Transverse colon (tissue), 4 donors: Measurements from ENCODE around the gene NFASC. TPM values are rescaled to one million over a fixed set of nuclear protein-coding genes. Genes with fewer than 3 reads are reported as not detected.

Experiments used
- DNase-seq: peaks from one replicate; pipeline ENCODE4 v3.0.0-alpha.2; 2019
- H3K27ac ChIP-seq, 4 donors: fragments of 200-600 bp; sonication (generic); 2 replicates each; pipeline ENCODE4 v1.5.1; 2016 to 2018; ENCODE audit warnings: inconsistent platforms in 4 of 4
- H3K27me3 ChIP-seq: fragments of 200-600 bp; sonication (generic); 2 replicates; pipeline ENCODE4 v1.5.1; 2017; ENCODE audit warnings: inconsistent platforms
- H3K36me3 ChIP-seq, 4 donors: fragments of 200-600 bp; sonication (generic); 2 replicates each; pipeline ENCODE4 v1.5.1; 2017 to 2019; ENCODE audit warnings: inconsistent platforms in 4 of 4
- H3K4me1 ChIP-seq, 4 donors: fragments of 200-600 bp; sonication (generic); 2 replicates each; pipeline ENCODE4 v1.5.1; 2017 to 2020; ENCODE audit warnings: inconsistent platforms in 4 of 4
- H3K4me3 ChIP-seq, 4 donors: fragments of 200-600 bp; sonication (generic); 1 replicate in 1 of 4; 2 replicates in 3 of 4; pipeline versions ENCODE4 v1.5.1 to v1.6.1; 2017 to 2019; ENCODE audit warnings: inconsistent platforms in 4 of 4
- H3K9me3 ChIP-seq, 2 donors: fragments of 200-600 bp; sonication (generic); 2 replicates each; pipeline ENCODE4 v1.5.1; 2017 to 2019; ENCODE audit warnings: inconsistent platforms in 2 of 2
- EP300 ChIP-seq: sonication (generic); formaldehyde crosslinking; IDR thresholded peaks from one replicate; pipeline ENCODE4 v1.6.1; 2017; ENCODE audit warnings: antibody characterized with exemption, low read depth
- POLR2A ChIP-seq: fragments of 450-650 bp; IDR thresholded peaks from one replicate; pipeline ENCODE4 v1.6.1; 2016; ENCODE audit warnings: antibody characterized with exemption, mild to moderate bottlenecking, moderate library complexity
- POLR2AphosphoS5 ChIP-seq, 3 donors: sonication (generic); formaldehyde crosslinking; IDR thresholded peaks; one replicate each; pipeline ENCODE4 v1.6.1; 2016; ENCODE audit warnings: antibody characterized with exemption in 3 of 3
- WGBS, 2 donors: methylation state at CpG; one replicate each; pipeline ENCODE4 v1.1.5; 2018; ENCODE audit warnings: low coverage in 1 of 2; 5-methylcytosine and 5-hydroxymethylcytosine counted together
- in situ Hi-C, 4 donors: fragments of 200-750 bp; cut with MboI; loops; one replicate each; pipeline versions ENCODE4 v1.15.0 to v1.15.1; 2017; ENCODE audit warnings: low sequenced_read_pairs in 3 of 4, low pct_ligation_motif_present in 1 of 4, low pct_unique_long_range_greater_than_20kb in 1 of 4
- intact Hi-C: fragments of 100-400 bp; cut with DNase I; formaldehyde crosslinking; loops from one replicate; pipeline ENCODE4 v1.15.1; 2023; ENCODE audit warnings: low total_unique reads
- total RNA-seq, 4 donors: library from RNA; depleted of rRNA; stranded (reverse); fragments of >200 nt; gene quantifications; one replicate each; pipeline ENCODE4 v1.1.0, GENCODE V29; 2016
- TF ChIP-seq, protein P1 (sequence below), 5 experiments: fragments of 200-600 bp in 3 of 5; fragments of 450-650 bp in 2 of 5; sonication (generic) in 3 of 5; IDR thresholded peaks; 1 replicate in 2 of 5; 2 replicates in 3 of 5; pipeline ENCODE4 v1.5.1; 2016 to 2017; ENCODE audit warnings: antibody characterized with exemption in 5 of 5, inconsistent platforms in 3 of 5, mild to moderate bottlenecking in 2 of 5, moderate library complexity in 1 of 5

NFASC gene
- total RNA-seq, 4 donors from 2014 or later = 11.3 to 48.8 (median 13.4) TPM

DNA sequence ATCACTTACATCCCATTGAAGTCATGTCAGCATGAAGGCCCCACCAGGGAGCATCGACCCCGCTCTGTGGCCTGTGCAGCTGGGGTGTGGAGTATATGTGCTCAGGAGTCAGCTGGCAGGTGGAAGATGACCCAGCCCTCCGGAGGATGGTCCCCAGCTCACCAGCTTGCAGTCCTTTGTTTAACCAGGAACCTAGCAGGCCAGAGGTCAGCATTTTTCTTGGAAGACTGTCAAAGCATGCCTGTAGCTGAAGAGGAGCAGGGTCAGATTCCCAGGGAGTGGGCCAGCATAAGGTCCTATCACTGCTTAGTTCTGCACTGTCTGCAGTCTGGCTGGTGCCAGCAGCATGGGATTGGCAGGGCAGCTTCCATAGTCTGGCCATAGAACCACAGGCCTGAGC is 12.7 kb downstream of the NFASC start:
- DNase-seq = no peak
- WGBS, 2 donors = 75% methylated on average over 3 of the region's 3 CpGs; no CpG with 5 or more reads in 1 of the 2 donors
- Histone ChIP-seq H3K27ac (peak overlapping the region in 2 of 4 donors; percentile 10 to 48), H3K27me3 (no peaks in the 10 kb centered on the region), H3K4me1 (peaks cover 0 to 42% (median 16%) of the 10 kb centered on the region in 4 donors), H3K9me3 (no peaks in the 10 kb centered on the region), H3K4me3 (no peak overlapping the region), H3K36me3 (no peaks in the 10 kb centered on the region)
- intact Hi-C loops = no loop called here
- TF ChIP-seq POLR2AphosphoS5 (IDR thresholded peaks at IDR 0.05) = no peak
- TF ChIP-seq, protein P1, sequence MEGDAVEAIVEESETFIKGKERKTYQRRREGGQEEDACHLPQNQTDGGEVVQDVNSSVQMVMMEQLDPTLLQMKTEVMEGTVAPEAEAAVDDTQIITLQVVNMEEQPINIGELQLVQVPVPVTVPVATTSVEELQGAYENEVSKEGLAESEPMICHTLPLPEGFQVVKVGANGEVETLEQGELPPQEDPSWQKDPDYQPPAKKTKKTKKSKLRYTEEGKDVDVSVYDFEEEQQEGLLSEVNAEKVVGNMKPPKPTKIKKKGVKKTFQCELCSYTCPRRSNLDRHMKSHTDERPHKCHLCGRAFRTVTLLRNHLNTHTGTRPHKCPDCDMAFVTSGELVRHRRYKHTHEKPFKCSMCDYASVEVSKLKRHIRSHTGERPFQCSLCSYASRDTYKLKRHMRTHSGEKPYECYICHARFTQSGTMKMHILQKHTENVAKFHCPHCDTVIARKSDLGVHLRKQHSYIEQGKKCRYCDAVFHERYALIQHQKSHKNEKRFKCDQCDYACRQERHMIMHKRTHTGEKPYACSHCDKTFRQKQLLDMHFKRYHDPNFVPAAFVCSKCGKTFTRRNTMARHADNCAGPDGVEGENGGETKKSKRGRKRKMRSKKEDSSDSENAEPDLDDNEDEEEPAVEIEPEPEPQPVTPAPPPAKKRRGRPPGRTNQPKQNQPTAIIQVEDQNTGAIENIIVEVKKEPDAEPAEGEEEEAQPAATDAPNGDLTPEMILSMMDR (IDR thresholded peaks at IDR 0.05) = no peak
- TF ChIP-seq POLR2A = no peak
- no peak for TF ChIP-seq EP300
- in situ Hi-C loops = no loop called here

GRCh38 chr1:204885288-204885711 is 14.6 kb downstream of the NFASC start:
- Histone ChIP-seq H3K27ac (peak overlapping the region; percentile 21 to 65 (median 56)), H3K36me3 (no peaks in the 10 kb centered on the region), H3K4me1 (peaks cover 0 to 42% (median 15%) of the 10 kb centered on the region in 4 donors), H3K4me3 (no peak overlapping the region), H3K27me3 (no peaks in the 10 kb centered on the region), H3K9me3 (no peaks in the 10 kb centered on the region)
- in situ Hi-C loops = no loop called here
- peak; percentile 40 for DNase-seq
- intact Hi-C loops = no loop called here
- WGBS, 2 donors = 30% methylated on average over 4 of the region's 4 CpGs; no CpG with 5 or more reads in 1 of the 2 donors
- no peak for TF ChIP-seq EP300
- TF ChIP-seq, protein P1 (IDR thresholded peaks at IDR 0.05) = no peak
- TF ChIP-seq POLR2AphosphoS5 (IDR thresholded peaks at IDR 0.05) = no peak
- TF ChIP-seq POLR2A = no peak

DNA sequence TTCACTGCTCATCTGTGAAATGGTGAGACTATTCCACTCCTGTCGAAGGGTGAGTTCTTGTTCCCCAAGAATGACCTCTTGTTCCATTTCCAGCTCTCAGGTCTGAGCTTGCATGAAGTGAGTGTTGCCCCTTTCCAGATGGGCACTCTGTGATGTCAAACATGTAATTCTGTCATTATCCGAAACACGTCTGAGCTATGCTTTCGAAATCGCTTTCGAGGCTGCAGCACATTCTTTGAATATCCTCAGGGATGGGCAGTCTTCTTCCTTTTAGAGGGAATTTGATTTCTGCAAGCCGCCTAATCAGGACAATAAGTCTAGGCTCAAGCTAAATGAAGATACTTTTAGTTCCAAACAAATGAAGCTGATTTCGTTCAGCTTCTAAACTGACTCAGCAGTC is 15.1 kb downstream of the NFASC start:
- Histone ChIP-seq H3K27ac (peak overlapping the region; percentile 21 to 65 (median 56)), H3K4me3 (no peak overlapping the region), H3K36me3 (no peaks in the 10 kb centered on the region), H3K27me3 (no peaks in the 10 kb centered on the region), H3K4me1 (peaks cover 0 to 42% (median 15%) of the 10 kb centered on the region in 4 donors), H3K9me3 (no peaks in the 10 kb centered on the region)
- intact Hi-C loops = no loop called here
- in situ Hi-C loops = no loop called here
- TF ChIP-seq POLR2AphosphoS5 (IDR thresholded peaks at IDR 0.05) (no peak), POLR2A (no peak), EP300 (no peak)
- TF ChIP-seq, protein P1 (IDR thresholded peaks at IDR 0.05) = no peak
- DNase-seq = no peak
- 68 to 75% methylated on average over 8 of the region's 8 CpGs for WGBS, 2 donors

GRCh38 chr1:204887846-204888245 is 17.2 kb downstream of the NFASC start:
- H3K9me3 ChIP-seq = no peaks in the 10 kb centered on the region
- intact Hi-C loops = no loop called here
- peaks cover 0 to 29% (median 15%) of the 10 kb centered on the region in 4 donors for H3K4me1 ChIP-seq
- peak overlapping the region; percentile 8 to 47 (median 31) for H3K27ac ChIP-seq
- DNase-seq = no peak
- TF ChIP-seq POLR2AphosphoS5 (IDR thresholded peaks at IDR 0.05) (no peak), POLR2A (no peak), EP300 (no peak)
- TF ChIP-seq, protein P1 (IDR thresholded peaks at IDR 0.05) = no peak
- no peak overlapping the region for H3K4me3 ChIP-seq
- no peaks in the 10 kb centered on the region for H3K27me3 ChIP-seq
- WGBS, 2 donors = 78 to 95% methylated on average over 2 of the region's 2 CpGs
- in situ Hi-C loops = no loop called here
- H3K36me3 ChIP-seq = no peaks in the 10 kb centered on the region
